HG02610 (cell line): Measurements from ENCODE around the gene PRLH.
A peak's percentile ranks its signal among the peaks of the same experiment; 100 is the strongest.

ENCODE experiments used
- ATAC-seq: cut with Tn5 transposase; IDR thresholded peaks from one replicate; pipeline ENCODE4 v1.9.1; 2021; ENCODE audit warnings: mild to moderate bottlenecking, moderate library complexity; ENCODE audit not compliant: unreplicated experiment

Gene PRLH

DNA sequence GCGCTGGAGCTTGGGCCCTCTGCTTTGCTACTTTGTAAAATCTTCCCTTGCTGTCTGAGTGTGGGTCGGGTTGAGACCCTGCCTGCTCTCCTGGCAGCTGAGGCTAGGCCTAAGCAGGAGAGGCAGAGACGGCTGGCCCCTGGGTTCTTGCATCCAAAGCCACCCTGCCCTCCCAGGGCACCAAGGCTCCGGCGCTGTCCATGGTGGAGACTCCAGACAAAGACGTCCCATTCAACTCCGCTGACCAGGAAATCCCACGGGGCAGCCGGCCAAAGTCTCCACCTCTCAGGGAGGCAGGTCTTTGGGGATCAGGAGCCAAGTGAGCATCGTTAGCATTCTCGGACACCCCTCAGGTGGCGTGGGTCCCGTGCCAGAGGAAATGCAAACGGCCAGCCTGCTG, 2.6 kb upstream of the PRLH start:
- ATAC-seq: no peak

DNA sequence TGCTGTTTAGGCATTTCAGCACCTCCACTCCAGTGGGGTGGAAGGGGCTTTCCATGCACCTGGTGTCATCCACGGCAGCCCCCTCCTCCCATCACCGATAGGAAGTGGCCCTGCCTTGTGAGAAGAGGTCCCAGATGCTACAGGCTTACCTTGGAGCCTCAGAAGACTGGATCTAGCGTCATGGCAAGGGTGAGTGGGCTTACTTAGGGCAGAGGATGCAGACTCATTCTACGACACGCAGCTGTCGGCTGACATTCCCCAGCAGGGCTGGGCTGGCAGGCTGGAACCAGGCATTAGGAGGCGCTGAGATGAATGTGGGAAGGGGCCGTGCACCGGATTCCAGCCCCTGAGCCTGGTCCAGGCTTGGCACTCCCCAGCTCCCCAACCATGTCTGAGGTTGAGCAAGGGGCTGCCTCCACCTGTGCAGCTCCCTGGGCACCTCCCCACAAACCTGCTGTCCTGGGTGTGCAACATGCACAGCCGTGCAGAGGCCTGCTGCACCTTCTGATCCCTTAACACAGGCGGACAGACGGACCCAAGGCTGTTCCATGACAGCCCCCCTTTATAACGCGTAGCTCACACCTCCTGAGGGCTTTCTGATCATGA, 1.7 kb upstream of the PRLH start:
- ATAC-seq: no peak

DNA sequence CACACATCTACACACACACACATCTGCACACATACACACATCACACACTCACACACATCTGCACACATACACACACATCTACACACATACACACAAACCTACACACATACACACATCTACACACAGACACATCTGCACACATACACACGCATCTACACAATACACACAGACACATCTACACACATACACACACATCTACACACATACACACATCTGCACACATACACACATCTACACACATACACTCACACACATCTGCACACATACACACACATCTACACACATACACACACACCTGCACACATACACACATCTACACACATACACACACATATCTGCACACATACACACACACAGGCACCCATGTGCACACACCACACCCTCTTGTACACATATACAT, 400 bp upstream of the PRLH start:
- no peak for ATAC-seq

DNA sequence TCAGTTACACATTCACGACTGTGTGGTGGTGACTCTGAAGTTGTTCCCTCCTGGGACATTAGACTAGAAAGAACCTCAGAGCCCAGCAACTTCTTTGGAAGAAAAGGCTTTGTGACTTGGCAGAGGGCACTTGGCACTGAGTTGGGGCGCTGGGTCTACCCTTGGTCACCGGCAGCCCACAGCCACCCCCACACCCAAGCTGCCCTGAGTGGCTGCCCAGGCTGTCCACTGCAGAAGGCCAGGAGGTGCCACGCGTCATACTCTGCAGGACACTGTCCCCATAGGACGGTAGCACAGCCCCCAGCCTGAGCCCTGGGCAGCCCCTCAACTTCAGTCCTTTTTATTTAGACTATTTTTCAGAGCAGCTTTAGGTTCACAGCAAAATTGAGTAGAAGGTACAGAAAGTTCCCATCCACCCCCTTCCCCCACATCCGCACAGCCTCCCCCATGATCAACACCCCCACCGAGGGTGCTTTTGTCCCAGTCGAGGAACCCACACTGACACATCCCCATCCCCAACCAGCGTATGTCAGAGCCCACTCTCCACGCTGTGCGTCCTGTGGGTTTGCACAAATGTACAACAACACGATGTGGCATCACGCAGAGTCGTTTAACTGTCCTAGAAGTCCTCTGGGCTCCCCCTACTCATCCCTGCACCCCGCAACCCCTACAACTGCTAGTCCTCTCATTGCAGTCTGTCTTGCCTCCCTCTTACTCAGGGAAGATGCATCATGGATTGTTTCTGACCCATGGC, 1.1 kb downstream of the PRLH start:
- no peak for ATAC-seq

DNA sequence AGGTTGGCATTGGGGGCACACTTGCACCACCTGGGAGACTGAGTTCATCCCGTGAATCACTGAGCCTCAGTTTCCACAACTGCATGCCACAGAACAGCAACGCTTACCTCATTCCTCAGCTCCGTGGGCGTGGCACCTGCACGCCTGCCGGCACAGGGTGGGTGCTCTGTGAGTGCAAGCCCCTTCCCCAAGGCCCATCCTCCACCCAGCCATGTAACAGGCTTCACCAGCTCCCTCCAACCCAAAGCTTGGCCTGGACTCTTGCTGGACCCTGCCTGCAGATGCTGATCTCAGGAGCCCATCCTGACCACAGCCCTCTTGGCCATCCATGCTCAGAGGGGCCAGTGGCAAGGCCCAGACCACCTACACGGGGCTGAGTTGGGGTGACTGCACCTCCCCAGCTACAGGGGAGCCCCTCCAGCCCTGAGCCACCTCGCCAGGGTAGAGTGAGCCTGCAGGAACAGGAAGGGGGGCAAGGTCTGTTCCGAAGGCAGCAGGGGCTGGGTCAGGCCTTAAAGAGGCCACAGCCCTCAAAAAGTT, 1.8 kb downstream of the PRLH start:
- no peak for ATAC-seq

DNA sequence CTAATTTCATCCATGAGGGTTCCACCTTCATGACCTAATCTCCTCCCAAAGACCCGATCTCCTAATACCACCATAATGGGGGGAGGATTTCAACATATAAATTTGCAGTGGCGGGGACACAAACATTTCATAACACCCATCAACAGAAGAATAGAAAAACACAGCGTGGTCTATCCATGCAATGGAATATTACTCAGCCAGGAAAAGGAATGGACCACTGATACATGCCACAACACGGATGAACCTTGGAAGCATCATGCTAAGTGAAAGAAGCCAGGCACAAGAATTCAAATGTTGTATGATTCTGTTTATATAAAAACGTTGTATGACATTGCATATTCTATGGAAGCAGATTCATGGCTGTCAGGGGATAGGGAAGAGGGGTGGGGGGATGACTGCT, 2.7 kb downstream of the PRLH start:
- no peak for ATAC-seq

DNA sequence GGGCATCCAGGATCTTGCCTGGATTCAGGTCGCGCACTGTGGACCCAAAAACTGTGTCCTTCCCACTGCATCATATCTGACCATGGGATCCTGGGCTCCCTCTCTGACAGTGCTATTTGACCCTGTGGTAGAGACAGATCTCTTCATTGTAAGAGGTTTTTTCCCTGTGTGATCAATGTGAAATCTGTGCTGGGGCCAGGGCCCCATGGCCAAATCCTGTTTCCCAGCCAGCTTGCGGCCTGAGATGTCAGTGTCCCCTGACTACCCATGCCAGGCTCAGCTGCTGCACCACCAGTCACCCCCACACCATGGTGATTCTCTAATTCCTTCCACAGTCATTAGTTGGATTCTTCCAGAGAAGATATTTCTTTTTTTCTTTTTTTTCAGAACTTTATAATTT, 3.5 kb downstream of the PRLH start:
- no peak for ATAC-seq

DNA sequence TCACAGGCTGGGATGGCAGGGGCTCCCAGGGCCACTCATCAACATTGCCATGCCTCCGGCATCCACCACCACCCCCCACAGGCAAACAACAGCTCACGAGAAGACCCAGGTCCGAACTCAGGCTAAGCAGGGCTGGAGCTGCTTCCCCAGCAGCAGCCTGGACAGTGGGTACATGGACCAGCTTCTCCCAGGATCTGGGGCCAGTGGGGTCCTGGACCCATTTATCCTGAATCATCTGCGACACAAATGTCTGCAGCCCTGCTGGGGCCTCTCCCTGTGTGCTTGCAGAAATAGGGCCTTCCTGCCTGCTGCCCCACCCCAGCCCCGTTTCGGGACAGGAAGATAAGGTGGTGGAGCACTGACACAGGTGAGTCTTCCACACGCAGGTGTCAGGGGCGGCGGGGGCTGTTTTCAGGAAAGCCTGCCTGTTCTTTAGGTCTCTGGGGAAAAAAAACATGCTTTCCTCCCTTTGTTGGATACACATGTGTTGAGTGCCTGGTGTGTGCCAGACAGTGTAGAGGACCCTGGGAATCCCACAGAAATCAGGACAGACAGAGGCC, 4.5 kb downstream of the PRLH start:
- no peak for ATAC-seq

DNA sequence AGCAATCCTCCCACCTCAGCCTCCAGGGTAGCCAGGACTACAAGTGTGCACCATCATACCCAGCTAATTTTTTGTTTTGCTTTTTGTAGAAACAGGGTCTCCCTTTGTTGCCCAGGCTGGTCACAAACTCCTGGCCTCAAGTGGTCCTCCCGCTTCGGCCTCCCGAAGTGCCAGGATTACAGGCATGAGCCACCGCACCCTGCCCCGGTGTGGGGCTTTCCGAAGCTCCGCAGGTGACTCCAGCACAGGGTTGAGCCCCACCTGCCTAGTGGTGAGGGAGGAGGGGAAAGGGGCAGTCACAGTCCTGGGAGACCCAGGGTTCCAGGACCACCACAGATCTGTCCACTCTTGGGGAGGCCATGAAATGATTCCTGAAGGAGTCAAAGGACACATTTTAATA, 5.2 kb downstream of the PRLH start:
- no peak for ATAC-seq

DNA sequence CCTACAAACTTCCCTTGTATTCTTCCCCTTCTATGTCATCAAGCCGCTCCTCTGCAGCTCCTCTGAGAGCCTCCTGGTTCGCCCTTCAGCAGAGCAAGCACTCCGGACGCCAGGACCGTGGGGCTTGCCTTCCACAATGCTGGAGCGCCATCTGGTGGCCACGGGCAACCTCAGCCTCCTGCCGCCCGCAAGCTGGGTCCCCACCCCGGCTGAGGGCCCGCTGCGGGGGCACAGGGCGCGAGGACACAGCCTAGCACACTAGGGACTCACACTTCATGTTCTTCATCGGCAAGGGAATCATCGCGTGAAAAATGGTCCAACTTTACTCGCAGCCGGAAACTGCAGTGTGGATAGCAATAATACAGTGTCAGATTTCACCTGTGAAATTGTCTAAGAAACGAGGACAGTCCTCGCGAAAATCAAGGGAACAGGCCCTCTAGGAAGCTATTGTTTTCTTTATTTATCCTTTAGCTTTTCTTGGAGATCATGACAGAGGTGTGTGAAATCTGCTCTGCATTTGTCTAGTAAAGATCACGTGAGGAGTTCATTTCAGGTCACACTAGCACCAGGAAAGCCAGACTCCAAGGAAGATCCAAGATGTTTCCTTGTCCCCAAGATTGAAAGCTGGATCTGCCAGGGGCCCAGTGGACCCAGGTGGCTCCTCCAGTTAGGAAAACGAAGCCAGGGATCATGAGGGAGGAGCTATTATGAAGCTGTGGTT, 5.8 kb downstream of the PRLH start:
- peak; percentile 79 for ATAC-seq

DNA sequence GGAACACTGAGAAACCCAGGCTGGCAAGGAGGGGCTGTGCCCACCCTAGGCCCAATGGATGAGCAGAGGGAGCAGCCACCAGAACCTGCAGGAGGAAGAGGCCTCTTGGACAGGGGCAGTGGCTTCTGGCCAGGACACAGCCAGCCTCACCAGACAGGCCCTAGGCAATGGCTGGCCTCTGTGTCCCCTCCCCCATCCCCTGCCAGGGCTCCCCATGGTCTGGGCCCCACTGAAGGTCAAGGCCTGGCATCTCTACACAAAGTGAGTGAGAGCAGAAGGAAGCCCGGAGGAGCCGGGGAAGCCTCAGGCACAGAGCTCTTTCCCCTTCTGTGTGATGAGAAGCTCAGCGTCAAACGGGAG, 6.3 kb downstream of the PRLH start:
- no peak for ATAC-seq

DNA sequence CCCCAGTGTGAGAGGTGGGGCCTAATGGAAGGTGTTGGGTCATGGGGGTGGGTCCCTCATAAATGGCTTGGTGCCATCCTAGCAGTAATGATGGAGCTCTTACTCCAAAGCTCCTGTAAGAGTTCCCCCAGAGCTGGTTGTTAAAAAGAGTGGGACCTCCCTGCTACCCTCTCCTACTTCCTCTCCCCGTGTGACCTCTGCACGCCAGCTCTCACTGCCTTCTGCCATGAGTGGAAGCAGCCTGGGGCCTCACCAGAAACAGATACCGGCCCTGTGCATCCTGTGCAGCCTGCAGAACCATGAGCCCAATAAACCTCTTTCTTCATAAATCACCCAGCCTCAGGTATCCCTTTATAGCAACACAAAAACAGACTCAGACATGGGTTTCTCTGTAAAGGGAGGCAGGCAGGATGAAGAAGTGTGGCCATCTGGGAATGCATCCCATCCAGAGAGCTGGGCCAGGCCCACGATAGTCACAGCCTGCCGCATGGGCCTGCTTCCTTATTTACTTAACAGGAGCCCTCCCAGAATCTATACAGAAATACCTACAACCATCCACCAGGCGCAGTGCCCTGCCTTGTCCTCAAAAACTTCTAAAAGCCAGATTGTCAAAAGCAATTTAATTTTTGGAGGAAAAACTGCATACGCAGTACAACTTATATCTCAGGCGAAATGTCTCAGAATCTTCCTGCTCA, 7.5 kb downstream of the PRLH start:
- ATAC-seq: no peak

DNA sequence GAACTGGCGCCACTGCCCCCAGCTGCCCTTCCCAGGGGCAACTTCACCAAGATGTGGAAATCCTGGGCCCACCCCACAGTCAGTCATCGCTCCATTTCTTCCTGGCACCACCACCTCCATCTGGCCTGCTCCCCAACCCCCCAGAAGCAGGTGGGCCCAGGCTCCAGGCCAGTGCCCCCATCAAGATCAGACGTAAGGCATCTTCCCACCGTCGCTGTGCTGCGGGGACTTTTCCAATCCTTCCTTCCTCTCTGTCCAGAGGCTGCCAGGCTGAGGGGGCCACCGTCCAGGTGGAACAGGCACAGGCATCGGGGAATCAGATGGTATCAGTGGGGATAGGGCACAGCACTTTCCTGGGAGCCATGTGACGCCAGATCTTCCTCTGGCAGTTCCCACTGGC, 8.1 kb downstream of the PRLH start:
- no peak for ATAC-seq

DNA sequence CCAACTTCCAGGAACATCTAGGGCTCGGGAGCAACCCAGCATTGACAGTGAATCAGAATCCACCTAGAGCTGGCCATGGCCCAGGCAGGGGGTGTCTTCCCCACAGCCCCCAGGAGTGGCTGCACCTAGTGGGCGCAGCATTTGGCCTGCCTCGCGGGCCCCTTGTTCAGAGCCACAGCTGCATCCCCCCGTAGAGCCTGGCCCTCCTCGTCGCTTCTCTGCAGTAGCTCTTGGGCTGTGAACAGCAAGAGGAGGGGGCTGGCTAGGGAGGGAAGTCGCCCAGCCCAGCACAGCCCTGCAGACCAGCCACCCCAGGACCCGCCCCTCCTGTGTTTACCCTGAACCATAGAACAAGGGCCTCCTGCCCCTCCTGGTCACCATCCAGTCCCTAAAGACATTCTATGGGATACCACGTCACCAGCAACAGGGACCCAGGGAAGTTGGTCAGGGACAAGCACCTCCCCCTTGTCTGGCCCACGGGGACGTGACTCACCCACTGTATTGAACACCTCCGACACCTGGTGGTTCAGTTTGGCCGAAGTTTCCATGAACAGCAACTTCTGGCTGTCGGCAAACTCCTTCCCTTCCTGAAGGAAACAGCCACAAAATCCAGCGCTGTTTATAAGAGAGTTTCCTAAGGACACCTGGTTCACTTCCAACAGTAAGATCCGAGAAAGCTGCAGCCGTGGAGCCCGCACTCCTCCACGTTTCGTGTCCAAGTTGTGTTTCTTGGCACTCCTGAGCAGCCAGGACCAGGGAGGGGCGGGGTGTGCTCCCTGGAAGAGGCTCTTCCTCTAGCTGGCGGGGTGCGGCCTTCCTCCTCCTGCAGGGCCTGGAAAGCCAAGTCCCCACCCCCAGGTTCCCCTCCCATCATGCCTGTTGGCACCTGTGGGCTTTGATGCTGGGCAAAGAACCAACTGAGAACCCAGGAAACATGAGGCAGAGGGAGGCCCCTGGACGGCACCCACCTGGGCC, 8.8 kb downstream of the PRLH start:
- no peak for ATAC-seq

DNA sequence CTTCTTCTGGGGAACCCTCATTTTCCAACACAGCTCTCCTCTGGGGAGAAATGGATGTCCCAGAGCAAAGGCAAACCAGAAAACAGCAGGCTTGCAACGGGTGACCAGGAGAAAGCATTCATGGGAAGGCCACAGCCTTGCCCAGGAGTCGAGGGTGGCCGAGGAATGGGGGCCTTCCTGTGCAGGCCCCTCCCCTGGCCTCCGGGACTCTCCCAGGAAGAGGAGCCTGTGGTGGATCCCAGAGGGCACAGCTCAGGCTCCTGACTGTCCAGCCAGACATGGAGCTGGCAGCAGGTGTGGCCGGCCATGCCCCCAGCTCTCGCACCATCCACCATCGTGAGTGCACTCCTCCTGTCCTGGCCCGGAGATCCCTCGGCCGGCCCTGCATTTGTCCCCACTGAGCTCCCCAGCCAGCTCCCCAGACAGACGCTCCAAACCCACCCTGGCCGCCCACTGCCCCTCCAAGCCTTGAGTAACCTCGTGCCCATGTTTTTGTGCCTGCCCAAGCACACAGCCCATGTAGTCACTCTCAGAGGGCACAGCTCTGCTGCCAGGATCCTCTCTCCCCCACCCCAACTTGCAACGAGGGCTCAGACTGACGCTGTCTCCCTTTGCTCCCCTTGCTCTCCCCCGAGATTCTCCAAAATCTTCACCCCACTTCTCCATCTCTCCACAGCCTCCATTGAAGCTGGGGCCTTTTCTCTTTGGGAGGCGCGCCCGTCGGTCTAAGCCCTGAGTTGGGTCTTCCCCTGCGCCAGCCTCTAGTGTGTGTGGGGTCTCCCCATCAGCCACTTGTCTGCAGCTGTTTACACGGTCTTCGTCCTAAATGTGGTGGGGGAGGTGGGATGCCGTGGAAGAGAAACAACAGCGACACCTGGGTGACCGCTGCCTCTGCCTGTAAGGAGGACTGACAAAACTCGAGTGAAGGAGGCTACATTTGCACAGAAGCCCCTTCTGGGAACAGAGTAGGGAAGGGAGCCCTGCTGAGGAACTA, 9.8 kb downstream of the PRLH start:
- ATAC-seq: no peak

DNA sequence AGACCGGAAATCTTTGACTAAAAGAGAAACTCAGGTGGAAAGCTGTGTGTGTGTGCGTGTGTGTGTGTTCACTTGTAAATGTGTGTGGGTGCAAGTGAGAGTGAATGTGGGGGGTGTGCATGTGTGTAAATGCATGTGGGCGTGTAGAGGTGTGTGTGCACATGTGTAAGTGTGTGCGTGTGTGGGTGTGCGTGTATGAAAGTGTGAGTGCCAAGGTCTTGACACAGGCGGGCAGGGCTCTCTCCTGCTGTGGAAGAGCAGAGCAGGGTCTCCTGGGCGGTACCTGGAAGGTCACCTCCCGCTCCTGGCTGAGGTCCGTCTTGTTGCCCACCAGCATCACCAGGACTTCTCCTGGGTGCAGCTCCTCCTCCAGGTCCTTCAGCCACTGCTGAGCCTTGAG, 10.6 kb downstream of the PRLH start:
- no peak for ATAC-seq

DNA sequence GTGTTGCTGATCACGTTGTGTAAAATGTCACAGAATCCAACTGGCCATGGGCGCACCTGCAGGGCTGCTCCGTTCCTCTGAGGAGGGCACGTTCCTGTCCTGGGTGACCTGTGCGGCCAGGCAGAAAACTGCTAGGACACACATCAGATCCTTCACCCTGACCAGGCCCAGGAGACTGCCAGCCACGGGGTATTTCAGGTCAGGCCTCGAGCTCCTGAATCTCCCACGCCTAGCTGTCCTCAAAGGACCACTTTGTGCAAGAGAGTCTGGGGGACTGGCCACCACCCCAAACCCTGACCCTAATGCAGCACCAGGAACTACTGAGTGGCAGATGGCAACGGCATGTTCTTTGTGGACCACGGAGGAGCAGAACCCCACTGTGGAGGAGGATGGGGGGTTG, 11.1 kb downstream of the PRLH start:
- ATAC-seq: no peak

DNA sequence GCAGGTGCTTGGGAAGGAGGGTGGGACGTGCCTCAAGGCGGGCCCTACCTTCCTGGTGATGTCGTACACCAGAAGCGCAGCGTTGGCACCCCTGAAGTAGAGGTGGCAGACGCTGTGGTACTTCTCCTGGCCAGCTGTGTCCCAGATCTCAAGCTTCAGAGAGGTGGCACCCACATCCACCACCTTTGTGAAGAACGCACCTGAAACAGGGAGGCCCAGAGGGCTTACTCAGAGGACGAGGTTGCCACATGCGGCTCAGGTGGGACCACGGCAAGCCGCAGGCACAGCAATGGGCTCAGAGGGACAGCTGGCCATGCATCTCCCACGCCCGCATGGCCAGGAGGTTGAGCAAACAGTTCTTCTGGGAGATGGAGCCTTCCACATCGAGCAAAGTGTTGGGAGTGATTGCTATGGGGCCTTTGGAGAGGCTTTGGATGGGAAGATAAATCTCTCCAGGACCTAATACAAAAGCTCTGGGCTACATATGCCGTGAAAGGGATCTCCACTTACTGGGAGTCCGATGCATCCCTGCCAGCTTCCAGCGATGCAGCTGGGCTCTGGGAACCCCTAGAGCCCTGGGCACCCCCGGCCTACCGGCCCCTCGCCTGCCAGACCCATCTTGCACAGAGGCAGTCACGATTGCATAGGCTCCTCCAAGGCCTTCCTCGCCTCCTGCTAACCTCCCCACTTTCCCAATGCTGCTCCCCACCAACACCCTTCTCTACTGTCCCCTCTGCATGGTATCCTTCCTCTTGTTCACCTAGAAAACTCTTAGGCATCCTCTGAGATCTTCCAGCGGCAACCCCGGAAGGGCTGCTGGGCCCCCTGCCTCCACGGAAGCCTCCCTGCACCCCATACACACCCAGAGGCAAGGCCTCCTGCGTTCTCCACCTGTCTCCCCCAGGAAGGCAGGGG, 11.8 kb downstream of the PRLH start:
- no peak for ATAC-seq
